Mononuclear cell (primary cell): Measurements from ENCODE around the gene DLG5. TPM values are rescaled to one million over a fixed set of nuclear protein-coding genes. Genes with fewer than 3 reads are reported as not detected.

Source experiments
- H3K27me3 ChIP-seq: 2 replicates; pipeline ENCODE4 v1.6.0; 2011; ENCODE audit warnings: low read length, control low read depth; ENCODE audit not compliant: insufficient read depth
- H3K4me1 ChIP-seq: 2 replicates; pipeline ENCODE4 v1.5.1; 2011; ENCODE audit warnings: mild to moderate bottlenecking, low read length, control low read depth; ENCODE audit not compliant: insufficient read depth
- H3K4me3 ChIP-seq: 2 replicates; pipeline ENCODE4 v1.5.1; 2011; ENCODE audit warnings: mild to moderate bottlenecking, low read length, moderate library complexity
- H3K9me3 ChIP-seq: 2 replicates; pipeline ENCODE4 v1.5.1; 2011; ENCODE audit warnings: low read depth, mild to moderate bottlenecking, control low read depth, low read length
- total RNA-seq: library from RNA; depleted of rRNA; stranded (reverse); fragments of >200 nt; gene quantifications from one replicate; pipeline ENCODE4 v1.2.3, GENCODE V29; 2012

DLG5 gene
- total RNA-seq, 1 donor = 3.7 TPM

- no peaks in the 10 kb centered on the region for H3K27me3 ChIP-seq
Measured at GRCh38 chr10:77894058-77894457, 32.5 kb downstream of the DLG5 start.

GRCh38 chr10:77893386-77893785 lies 33.2 kb downstream of the DLG5 start:
- H3K4me1 ChIP-seq = no peaks in the 10 kb centered on the region
- H3K4me3 ChIP-seq = no peak overlapping the region

More at GRCh38 chr10:77894058-77894457, 32.5 kb downstream of the DLG5 start:
- Histone ChIP-seq H3K4me3 (no peak overlapping the region), H3K9me3 (no peaks in the 10 kb centered on the region), H3K4me1 (no peaks in the 10 kb centered on the region)

DNA sequence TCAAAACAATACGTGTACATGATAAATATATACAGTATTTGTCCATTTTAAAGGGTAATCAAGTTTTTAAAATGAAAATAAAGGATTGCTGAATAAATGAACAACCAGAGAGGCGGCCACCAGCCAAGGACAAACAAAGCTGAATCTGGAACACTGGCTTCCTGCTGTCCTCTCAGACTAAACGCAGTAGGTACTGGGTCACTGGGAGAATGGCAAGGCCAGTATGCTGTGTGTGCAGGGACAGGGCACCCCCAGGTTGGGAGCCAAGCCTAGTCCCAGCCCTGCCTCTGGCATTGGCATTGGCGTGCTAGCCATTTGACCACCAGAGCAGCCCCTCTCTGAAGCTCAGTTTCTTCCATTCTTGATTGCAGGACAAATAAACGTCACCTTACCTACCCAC lies 33.8 kb downstream of the DLG5 start:
- Histone ChIP-seq H3K9me3 (no peaks in the 10 kb centered on the region), H3K4me1 (no peaks in the 10 kb centered on the region), H3K27me3 (no peaks in the 10 kb centered on the region), H3K4me3 (no peak overlapping the region)

More at GRCh38 chr10:77893386-77893785, 33.2 kb downstream of the DLG5 start:
- no peaks in the 10 kb centered on the region for H3K9me3 ChIP-seq
- no peaks in the 10 kb centered on the region for H3K27me3 ChIP-seq

DNA sequence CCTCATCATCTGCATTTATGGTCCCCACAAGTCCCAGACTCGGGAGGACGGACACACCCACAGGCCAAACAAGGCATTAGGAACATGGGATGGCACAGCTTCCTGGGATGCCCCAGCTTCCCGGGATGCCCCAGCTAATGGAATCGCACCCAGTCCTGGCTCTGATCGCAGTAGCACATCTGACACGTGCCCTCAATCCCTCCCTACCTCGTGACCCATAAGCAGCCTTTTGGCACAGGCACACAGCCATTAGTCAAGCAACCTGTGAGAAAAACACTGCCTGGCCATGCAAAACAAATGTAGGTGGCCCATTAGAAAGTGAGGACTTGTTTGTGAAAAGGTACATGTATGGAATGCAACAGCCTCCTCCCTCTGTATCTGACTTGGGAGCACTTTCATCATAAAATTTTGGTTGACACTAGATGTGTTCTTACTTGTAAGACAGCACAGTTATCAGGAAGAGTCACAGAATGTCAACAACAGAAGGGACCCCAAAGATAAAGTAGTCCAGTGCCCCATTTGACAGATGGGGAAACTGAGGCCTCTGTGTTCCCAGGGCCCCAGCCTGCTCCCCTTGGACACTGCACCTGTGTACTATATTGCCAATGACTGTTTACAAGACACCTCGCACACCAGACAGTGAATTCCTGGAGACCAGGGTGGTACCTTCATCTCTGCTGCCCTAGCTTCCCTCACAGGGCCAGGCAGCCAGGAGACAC lies 34.4 kb downstream of the DLG5 start:
- Histone ChIP-seq H3K27me3 (no peaks in the 10 kb centered on the region), H3K4me3 (no peak overlapping the region), H3K4me1 (no peaks in the 10 kb centered on the region), H3K9me3 (no peaks in the 10 kb centered on the region)

- Histone ChIP-seq H3K4me1 (no peaks in the 10 kb centered on the region), H3K9me3 (no peaks in the 10 kb centered on the region), H3K4me3 (no peak overlapping the region), H3K27me3 (no peaks in the 10 kb centered on the region)
Measured at GRCh38 chr10:77890097-77890496, 36.5 kb downstream of the DLG5 start.

DNA sequence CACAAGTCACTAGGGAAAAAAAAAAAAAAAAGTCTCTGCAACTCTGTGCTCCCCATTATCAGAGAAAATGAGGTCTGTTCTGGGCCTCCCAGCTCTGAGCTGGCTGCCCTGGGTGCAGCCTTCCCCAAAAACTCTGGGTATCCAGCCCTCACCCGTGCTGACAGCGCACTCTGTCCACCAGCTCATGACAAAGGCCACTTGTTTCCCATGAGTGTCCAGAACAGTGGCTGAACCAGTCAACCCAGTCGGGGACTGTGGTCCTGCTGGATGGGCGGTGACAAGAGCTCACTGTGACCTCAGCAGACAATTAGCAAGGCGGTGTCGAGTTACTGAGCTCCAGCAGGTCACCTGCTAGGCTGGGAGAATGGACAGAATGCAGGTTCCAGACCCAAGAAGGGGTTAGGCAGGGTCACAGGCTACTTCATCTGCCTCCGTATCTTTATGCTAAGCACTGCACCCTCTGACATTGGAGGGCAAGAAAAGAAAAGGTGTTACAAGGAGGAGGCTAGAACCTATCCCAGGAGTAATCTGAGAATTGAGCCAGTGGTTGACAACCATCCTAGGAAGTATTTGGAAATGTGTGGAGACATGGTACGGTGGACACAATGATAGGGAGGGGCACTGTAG lies 37.2 kb downstream of the DLG5 start:
- H3K4me1 ChIP-seq = no peaks in the 10 kb centered on the region
- no peaks in the 10 kb centered on the region for H3K9me3 ChIP-seq
- no peaks in the 10 kb centered on the region for H3K27me3 ChIP-seq
- no peak overlapping the region for H3K4me3 ChIP-seq

DNA sequence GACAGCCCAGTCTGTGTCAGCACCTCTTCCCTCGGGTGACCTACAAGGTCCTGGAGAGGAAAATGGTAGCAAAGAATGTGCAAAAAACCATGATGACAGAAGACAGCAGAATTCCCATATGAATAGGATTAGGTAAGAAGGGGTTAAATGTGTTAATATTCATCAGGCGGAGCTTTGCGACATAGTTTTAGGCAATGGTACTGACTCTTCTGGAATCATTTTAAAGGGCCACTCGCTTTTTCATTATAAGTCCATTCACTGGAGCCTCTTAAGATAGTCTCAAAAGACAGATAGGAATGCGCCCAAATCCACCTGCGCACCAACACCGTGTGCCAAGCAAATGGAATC lies 38.2 kb downstream of the DLG5 start:
- Histone ChIP-seq H3K4me3 (no peak overlapping the region), H3K4me1 (no peaks in the 10 kb centered on the region), H3K9me3 (no peaks in the 10 kb centered on the region), H3K27me3 (no peaks in the 10 kb centered on the region)

GRCh38 chr10:77887631-77888355 lies 38.8 kb downstream of the DLG5 start:
- no peaks in the 10 kb centered on the region for H3K27me3 ChIP-seq
- H3K4me3 ChIP-seq = no peak overlapping the region
- H3K9me3 ChIP-seq = no peaks in the 10 kb centered on the region
- no peaks in the 10 kb centered on the region for H3K4me1 ChIP-seq

GRCh38 chr10:77886795-77887355 lies 39.7 kb downstream of the DLG5 start:
- Histone ChIP-seq H3K4me1 (no peaks in the 10 kb centered on the region), H3K9me3 (no peaks in the 10 kb centered on the region), H3K27me3 (no peaks in the 10 kb centered on the region), H3K4me3 (no peak overlapping the region)

DNA sequence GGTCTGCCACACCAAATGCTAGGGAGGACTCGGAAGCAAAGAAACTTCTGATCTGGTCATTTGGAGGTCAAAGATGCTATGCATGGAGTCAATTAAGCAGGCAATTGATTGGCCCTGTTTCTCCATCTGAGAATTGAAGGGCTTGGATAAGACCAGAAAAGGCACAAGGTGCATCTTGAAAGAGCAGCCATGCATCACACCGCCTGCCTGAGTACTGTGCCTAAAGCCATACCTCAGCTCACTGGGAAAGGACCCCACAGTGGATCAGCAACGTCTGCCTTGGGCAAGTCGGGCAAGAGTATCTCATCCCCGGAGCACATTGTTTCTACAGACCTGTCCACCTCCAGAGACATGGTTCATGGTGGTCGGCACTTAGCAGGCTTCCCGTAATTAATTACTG lies 42.4 kb downstream of the DLG5 start:
- Histone ChIP-seq H3K4me3 (no peak overlapping the region), H3K4me1 (peaks cover 2% of the 10 kb centered on the region), H3K27me3 (no peaks in the 10 kb centered on the region), H3K9me3 (no peaks in the 10 kb centered on the region)

DNA sequence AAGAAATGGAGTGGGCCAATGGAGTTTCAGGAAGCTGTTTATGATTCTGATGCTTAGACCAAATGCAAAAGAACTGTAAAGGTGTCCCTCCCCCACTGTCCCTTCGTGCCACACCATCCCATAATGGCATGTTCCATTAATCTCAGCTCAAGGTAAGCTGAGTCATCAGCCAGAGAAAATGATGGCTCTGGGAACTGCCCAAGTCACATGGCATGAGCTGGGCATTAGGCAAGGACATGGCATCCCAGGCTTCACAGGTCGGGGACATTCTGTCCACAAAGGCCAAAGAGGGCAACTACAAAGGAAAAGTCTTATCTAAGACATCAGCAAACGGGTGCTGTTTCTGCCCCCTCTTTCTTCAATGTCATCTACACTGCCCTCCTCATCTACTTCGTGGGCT lies 44.9 kb downstream of the DLG5 start:
- Histone ChIP-seq H3K4me3 (no peak overlapping the region), H3K9me3 (no peaks in the 10 kb centered on the region), H3K27me3 (no peaks in the 10 kb centered on the region), H3K4me1 (peaks cover 23% of the 10 kb centered on the region)

DNA sequence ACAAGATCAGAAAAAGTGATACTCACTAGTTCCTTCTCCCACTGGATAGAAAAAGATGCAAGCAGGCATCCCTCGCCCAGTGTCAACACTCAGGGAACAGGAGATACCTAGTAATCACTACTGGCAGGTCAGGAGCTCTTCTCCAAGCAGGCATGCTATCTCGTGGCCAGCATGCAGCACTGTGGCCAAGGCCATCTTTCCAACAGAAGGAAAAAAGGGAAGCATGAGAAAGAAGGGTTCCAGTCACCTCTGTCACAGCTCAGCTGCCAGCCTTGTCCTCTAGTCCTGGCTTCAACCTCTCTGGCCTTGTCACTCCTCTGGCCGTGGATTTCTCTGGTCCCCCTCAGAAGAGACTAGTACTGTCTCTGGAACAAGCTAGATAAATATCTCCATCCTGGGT lies 45.3 kb downstream of the DLG5 start:
- Histone ChIP-seq H3K27me3 (no peaks in the 10 kb centered on the region), H3K4me3 (no peak overlapping the region), H3K9me3 (no peaks in the 10 kb centered on the region), H3K4me1 (peaks cover 23% of the 10 kb centered on the region)

GRCh38 chr10:77879710-77880109 lies 46.8 kb downstream of the DLG5 start:
- H3K4me1 ChIP-seq = peaks cover 24% of the 10 kb centered on the region
- H3K4me3 ChIP-seq = no peak overlapping the region
- no peaks in the 10 kb centered on the region for H3K9me3 ChIP-seq
- H3K27me3 ChIP-seq = no peaks in the 10 kb centered on the region

DNA sequence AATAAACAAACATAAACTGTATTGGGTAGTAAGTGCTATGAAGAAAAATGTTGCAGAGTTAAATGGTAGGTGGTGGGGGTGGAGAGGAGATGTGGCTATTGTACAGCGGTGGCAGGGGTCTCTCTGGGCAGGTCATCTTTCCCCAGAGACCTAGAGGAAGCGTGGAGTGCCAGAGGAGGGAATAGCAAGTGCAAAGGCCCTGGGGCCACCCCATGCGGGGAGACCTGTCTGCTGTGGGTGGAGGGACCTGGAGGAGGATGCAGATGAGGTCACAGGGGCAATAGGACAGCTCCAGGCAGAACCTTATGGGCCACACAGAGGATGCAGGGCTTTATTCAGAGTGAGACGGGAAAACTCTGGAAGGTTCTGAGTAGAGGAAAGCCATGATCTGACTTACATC lies 47.5 kb downstream of the DLG5 start:
- Histone ChIP-seq H3K4me1 (peaks cover 30% of the 10 kb centered on the region), H3K9me3 (no peaks in the 10 kb centered on the region), H3K4me3 (no peak overlapping the region), H3K27me3 (no peaks in the 10 kb centered on the region)
